Stimulated activated CD4-positive, alpha-beta T cell treated with anti-CD3 and anti-CD28 coated beads, Interleukin-15, amount 100 ng/mL, for 24 hours (primary cell): ENCODE measurements around the gene TNS1.

ENCODE experiments used
- DNase-seq: peaks from one replicate; pipeline ENCODE4 v3.0.0-alpha.2; 2020

The TNS1 gene

GRCh38 chr2:218015586-218016521, 13.1 kb upstream of the TNS1 start:
- DNase-seq, result no peak

DNA sequence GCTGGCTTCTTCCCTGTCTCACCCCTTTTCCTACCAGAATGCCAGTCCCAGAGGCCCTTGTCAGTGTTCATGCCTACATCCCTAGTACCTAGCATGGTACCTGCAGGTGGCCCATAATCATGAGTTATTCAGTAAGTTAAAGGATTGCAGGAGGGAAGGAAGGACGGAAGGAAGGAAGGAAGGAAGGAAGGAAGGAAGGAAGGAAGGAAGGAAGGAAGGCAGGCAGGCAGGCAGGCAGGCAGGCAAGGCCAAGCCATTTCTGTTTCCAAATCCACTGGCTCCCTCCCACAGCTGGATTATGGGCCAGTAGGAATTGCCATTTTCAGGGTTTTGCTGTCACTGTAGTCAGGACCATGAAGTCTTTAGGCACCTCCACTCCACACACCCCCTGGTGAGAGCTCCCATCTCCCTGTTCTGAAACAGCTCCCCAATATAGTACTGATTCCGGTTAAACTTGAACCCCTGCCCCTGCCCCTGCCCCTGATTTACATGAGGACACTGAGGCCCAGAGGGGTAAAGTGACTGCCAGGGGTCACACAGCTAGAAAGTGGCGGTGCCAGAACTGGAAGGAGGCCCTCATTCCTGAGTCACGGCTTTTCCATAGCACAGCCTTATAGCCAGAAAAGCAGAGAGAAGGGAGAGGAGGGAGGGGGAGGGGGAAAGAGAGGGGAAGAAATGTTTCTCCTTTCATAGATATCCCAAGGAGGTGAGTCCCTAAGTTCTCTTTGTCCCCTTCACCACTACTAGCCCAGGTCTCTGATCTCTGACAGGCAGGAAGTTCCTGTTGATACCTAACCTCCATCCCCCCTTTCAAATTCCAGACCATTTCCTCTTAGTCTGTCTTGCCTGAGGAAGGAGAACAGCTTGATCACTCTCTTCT, 12.2 kb upstream of the TNS1 start:
- DNase-seq, result no peak

GRCh38 chr2:218013289-218013688, 10.5 kb upstream of the TNS1 start:
- DNase-seq, result no peak

- DNase-seq, result no peak
Measured at GRCh38 chr2:218012284-218012683, 9.5 kb upstream of the TNS1 start.

- no peak for DNase-seq
Measured at GRCh38 chr2:218011653-218012040, 8.9 kb upstream of the TNS1 start.

DNA sequence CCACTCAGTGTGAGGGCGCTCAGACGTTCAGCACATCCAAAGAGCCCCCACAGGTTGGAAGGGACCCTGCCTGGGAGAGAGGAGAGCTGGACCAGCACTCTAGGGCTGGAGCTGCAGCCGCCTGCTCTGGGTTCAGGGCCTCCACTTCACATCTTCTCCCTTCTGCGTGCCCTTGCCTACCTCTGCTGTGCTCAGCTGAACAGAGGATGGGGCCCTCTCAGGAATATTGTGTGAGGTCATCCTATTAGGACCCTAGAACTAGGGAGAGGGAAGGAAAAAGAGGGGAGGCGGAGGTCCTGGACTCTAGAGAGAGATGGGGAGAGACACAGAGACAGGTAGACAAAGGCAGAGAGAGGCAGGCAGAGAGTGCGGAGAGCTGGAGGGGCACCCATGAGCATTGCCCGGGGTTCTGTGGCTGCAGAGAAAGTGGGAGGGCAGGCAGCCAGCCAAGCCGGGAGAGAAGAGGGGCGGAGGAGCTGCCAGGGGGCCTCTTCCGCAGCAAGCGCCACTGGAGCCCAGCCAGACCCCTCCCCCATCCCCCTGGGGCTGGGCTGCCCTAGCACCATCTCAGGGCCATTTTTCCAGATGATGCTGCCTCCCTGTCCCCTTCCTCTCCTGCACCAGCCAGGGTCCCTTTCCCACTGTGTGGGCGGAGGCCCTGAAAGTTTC, 8.3 kb upstream of the TNS1 start:
- no peak for DNase-seq

- DNase-seq, result peak; percentile 46
Measured at GRCh38 chr2:218010140-218010983, 7.6 kb upstream of the TNS1 start.

- no peak for DNase-seq
Measured at GRCh38 chr2:218009765-218010139, 7.0 kb upstream of the TNS1 start.

DNA sequence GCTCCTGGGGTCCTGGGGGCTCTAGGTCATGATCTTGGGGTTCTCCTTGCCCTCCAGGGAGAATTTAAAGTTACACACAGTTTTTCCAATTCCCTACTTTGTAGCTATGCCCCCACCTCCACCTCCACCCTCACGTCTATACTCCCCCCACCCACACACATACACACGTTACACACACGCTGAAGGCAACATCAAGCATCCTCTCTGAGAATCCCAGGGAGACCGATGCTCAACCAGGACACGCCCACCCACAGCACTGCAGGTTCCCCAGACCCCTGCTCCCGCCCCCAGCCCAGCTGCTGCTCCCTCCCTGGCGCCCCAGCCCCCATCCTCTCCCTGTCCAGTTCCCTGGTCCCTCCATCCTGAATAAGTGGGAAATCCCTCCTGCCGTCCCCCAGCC, 6.4 kb upstream of the TNS1 start:
- DNase-seq, result no peak

DNA sequence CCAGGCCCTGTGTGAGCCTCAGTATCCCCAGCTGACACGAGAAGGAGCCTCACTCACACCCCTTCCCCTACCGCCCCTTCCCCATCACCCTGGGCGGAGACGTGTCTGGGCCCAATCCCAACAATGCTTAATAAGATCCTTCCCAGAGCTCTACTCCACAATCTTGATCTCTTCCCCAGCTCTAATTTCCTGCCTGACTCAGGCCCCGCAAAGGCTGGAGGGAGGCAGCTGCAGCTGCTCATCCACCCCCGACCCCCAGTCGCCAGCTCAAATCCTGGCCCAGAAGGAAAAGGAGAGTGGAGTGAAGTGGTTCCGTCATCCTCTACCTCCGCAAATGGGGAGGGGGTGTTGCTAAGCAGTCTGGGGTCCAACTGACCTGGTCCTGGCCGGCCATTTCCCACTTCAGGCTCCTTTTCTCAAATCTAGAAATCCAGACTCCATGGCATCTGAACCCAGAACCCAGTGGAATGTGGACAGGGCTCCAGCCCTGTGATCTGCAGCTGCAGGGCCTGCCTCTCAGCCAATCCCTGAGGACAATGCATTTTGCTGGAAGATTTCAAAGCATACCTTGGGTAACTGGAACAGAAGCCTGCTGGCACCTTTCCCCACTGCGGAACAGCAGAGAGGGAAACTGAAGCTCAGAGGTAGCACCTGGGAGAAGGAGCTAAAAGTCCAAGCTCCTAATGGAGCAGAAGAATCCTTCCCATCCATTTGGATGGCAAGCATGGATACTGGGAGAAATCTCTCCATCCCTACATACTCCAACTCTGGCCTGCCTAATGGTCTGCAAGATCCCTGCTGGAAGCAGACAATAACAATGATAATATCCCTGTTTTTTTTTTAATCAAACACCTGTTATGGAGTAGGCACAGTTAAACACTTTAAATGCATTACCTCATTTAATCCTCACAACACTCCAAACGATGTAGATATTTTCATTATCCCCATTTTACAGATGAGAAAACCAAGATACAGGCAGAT, 5.6 kb upstream of the TNS1 start:
- DNase-seq, result no peak

DNA sequence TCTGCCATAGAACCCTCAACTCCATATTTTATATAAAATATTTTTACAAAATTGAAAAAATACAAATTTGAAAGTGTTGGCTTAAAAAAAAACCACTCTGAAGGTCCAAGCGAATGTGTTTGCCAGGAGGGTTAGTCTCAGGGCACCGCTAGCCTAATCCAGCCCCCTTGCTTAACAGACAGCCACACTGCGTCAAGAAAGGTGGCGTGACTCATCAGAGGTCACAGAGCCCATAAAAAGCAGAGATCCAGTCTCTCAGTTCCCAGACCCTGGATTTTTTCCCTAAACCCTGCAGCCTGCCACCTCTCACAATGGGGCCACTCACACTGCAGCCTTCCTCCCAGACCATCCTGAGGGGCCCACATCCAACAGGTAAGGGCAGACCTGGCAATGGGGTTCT, 3.9 kb upstream of the TNS1 start:
- no peak for DNase-seq

DNA sequence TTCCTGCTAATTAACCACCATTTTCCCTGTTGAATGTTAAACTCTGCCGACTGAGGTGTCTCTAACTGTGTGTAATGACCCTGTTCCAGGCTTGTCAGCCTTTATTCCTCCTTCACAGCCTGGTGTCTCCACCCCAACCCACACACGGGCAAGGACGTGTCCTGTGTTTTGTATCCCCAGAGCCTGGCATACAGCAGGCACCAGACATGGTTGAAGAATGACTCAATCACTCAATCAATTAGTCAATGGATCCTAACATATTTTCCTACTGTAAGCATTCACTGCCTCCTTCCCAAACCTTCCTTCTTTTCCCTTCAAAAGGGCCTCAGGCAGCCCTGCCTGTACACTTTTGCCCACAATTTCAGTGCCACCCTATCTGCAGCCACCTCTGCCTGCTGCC, 2.7 kb upstream of the TNS1 start:
- DNase-seq, result no peak

DNA sequence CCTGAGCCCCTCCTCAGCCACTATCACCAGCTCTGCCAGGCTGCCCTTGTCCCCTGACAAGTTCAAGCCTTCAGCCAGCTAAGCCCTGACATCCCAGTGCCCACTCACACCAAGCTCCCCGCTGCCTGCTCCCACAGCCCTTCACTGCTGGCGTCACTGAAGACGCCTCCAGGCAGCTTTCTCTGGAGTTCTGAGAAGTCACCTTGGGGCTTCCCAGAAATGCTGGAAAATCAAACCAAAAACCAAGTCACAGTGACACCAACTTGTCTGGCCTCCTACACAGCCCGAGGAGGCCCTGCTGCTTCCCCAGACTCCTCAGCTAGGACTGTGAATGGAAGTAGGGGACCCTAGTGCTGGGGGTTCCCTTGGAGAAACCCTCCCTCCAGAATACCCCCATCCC, 2.2 kb upstream of the TNS1 start:
- no peak for DNase-seq

- DNase-seq, result no peak
Measured at GRCh38 chr2:218003981-218004419, 1.2 kb upstream of the TNS1 start.

GRCh38 chr2:218003281-218003944, 618 bp upstream of the TNS1 start:
- DNase-seq, result no peak

DNA sequence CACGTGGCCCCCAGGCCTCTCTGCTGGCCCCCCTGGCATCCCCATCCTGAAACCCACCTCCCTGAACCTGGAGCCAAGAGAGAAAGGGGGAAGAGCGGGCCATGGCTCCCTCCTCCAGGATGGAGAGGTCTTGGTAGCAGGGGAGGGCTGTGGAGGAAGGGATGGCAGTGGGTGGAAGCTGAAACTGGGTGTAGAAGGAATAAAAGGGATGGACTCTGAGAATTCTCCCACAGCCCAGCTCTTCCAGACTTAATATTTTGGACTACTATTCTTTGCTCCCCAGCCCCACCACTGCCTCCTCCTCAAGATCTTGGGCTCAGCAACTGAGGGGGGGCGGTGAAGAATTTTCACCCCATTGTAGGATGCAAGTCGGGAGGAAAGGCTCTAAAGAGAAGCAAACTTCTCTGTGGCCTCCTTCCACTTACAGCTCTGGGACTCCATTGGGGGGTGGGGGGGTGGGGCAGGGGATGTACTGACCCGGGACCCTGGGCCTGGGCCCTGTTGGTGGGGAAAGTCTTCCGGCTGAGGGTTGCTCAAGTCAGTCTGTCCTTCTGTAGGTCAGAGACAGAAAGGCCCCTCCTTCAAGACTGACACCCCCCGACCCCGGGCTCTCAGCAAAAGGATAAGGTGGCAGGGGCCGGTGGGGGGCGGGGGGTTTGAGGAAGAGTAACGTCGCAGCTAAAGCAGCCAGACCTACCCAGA, 501 bp downstream of the TNS1 start:
- DNase-seq, result no peak

DNA sequence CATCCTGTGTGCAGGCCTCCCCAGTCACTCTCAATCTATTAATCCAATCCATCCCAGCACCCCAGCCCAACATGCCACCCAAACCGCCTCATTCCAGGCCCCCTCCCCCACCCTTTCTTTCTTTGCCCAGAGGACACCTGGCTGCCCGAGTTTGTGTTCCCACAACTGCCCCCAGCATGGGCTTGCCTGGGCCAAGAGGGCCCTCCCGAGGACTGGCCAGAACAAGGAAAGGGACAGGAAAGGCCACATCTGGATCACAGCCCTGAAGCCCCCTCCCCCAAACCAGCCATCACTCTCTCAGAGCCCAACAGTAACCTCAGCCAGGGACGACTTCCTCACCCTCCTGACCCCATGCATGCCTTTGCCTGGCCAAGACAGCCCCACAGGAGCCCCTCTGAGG, 1.2 kb downstream of the TNS1 start:
- no peak for DNase-seq

DNA sequence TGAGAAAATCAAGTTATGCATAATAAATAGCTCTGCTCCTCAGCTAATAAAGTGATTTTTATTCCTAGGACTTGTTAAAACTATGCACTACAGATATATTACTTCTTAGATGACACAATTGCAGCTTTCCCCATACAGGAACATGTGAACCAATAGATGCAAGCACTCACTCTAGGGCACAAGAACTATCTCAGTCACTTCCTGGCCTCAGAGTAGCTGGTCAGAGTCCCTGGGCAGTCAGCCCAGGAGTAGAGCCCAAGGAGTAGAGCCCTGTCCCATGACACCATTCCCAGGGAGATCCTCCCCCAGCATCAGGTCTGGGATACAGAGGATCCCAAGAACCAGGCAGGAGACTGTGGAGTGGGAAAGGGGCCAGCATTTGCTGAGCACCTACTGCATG, 2.7 kb downstream of the TNS1 start:
- DNase-seq, result no peak

DNA sequence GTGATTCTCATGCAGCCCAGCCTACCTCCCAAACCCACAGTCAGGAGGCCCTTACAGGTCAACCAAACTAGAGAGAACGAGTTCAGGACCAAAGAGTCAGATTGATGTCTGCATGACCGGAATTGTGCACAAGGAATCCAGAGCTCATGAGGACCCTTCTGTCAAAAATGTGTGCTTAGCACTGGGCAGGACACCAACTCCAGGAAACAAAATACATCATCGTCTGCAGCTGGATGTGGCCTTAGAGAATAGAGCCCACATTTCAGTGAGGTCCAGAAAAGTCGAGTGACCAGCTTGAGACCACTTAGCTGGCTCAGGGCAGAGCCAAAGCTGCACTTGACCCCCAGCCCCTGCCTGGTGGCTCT, 3.2 kb downstream of the TNS1 start:
- DNase-seq, result no peak
